Erythroblast (primary cell): ENCODE results near the gene ZBTB42.

Experiments
- GATA1 ChIP-seq: IDR thresholded peaks from 2 replicates; pipeline ENCODE4 v1.6.1; 2011; ENCODE audit warnings: low read depth, mild to moderate bottlenecking, control low read depth, low read length, moderate library complexity
- POLR2A ChIP-seq: IDR thresholded peaks from 2 replicates; pipeline ENCODE4 v1.6.1; 2011; ENCODE audit warnings: mild to moderate bottlenecking, low read length

DNA sequence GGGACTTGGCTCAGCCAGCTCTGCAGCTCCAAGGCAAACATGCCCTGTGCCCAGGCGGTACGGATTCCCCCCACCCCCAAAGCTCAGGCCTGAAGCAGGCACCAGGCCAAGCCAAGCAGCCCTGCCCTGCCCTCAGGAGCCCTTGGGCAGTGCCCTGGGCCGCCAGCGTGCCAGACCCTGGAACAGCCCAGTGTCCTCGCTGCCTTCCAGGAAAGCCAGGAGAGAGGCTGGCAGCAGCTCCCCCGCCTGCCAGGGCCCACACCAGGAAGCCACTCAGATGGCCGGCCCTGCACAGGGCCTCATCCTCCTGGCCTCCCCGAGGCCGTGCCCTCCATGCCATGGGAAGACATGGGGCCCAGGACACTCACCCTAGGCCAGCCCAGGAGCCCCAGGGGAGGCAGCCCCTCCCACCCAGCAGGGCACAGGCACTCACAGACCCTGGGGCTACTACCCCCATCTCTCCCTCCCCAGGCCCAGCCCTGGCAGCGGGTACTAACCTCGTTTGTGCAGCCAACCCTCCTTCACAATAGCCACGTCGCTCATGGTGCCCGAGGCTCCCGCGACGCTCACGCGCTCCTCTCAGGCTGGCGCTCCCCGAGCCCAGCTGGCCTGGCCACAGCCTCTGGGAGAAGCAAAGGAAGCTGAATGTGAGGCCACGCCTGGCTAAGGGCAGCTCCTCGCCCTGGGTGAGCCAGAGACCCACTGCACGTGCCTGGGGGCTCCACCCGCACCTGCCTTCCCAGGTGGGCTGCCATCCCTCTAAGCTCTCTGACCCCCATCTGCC lies 8.6 kb upstream of the ZBTB42 start:
- TF ChIP-seq POLR2A: no peak
- no peak for TF ChIP-seq GATA1
